ENCODE data around the gene SSUH2. TPM values are rescaled to one million over a fixed set of nuclear protein-coding genes. Genes with fewer than 3 reads are reported as not detected.

SSUH2 gene
- total and polyA plus RNA-seq, 4 donors: 0.17 to 2.1 (median 0.24) TPM

- TF ChIP-seq SP1 (IDR thresholded peaks at IDR 0.05) (no peak), TAF1 (conservative IDR thresholded peaks at IDR 0.05) (no peak), ZBTB33 (IDR thresholded peaks at IDR 0.05) (no peak), FOXA2 (IDR thresholded peaks at IDR 0.05) (no peak)
- Histone ChIP-seq H3K36me3 (ENCODE audit: control insufficient read depth in 4 of 4, insufficient read depth in 3 of 4, low read depth in 1 of 4, low read length in 3 of 4) (no peaks in the 10 kb centered on the region), H3K27ac (ENCODE audit: low read depth in 1 of 2, low read length in 2 of 2) (no peak overlapping the region), H3K9ac (ENCODE audit: low read depth in 1 of 2, low read length in 2 of 2) (no peak overlapping the region), H3K27me3 (ENCODE audit: control insufficient read depth in 4 of 4, insufficient read depth in 4 of 4, low read length in 3 of 4) (no peaks in the 10 kb centered on the region), H3K4me1 (ENCODE audit: control insufficient read depth in 4 of 4, insufficient read depth in 4 of 4, low read length in 3 of 4) (no peaks in the 10 kb centered on the region), H3K4me3 (ENCODE audit: low read depth in 1 of 3, low read length in 3 of 3) (no peak overlapping the region), H3K9me3 (ENCODE audit: control insufficient read depth in 4 of 4, low read length in 3 of 4) (no peaks in the 10 kb centered on the region)
- WGBS: 93% methylated on average over 5 of the region's 5 CpGs
- no peak for DNase-seq (ENCODE audit: low spot score)
Observed at GRCh38 chr3:8575364-8576104, 69.1 kb downstream of the SSUH2 start.

DNA sequence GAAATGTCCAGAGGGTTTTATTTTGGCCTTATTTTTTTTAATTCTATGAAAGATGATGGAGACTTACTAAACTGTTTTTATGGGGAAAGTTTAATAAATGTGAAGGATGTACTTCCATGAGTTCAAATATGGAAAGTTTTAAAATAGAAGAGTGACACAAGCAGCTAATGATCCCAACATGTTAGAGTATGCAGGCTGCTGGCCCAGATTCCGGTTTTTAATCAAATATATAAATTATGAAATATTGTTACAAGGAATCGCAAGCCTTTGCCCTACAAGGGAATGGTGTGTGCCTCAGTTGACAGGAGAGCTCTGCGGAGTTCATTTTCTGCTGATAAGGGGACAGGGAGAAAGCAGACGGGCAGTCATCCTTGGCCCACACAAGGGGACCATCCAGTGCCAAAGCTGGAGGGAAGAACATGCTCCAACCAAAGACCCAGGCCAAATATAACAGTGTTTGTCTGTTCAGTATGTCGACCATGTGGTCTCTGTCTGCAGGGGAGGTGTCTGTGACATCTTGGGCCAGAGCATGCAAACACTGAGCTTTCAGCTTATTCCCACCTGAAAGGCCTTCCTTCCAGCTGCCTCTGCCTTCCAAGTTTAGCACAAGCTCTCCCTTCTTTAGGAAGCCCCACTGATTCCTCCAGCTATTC, 69.8 kb downstream of the SSUH2 start:
- Histone ChIP-seq H3K27ac (ENCODE audit: low read depth in 1 of 2, low read length in 2 of 2) (no peak overlapping the region), H3K9ac (ENCODE audit: low read depth in 1 of 2, low read length in 2 of 2) (no peak overlapping the region), H3K9me3 (ENCODE audit: control insufficient read depth in 4 of 4, low read length in 3 of 4) (no peaks in the 10 kb centered on the region), H3K4me3 (ENCODE audit: low read depth in 1 of 3, low read length in 3 of 3) (no peak overlapping the region), H3K27me3 (ENCODE audit: control insufficient read depth in 4 of 4, insufficient read depth in 4 of 4, low read length in 3 of 4) (no peaks in the 10 kb centered on the region), H3K4me1 (ENCODE audit: control insufficient read depth in 4 of 4, insufficient read depth in 4 of 4, low read length in 3 of 4) (no peaks in the 10 kb centered on the region), H3K36me3 (ENCODE audit: control insufficient read depth in 4 of 4, insufficient read depth in 3 of 4, low read depth in 1 of 4, low read length in 3 of 4) (no peaks in the 10 kb centered on the region)
- DNase-seq (ENCODE audit: low spot score): no peak
- no peak for TF ChIP-seq SP1 (IDR thresholded peaks at IDR 0.05)
- WGBS: 86% methylated on average over 5 of the region's 5 CpGs

- H3K27ac ChIP-seq (ENCODE audit: low read depth in 1 of 2, low read length in 2 of 2): no peak overlapping the region
- TF ChIP-seq SP1 (IDR thresholded peaks at IDR 0.05) (no peak), TAF1 (conservative IDR thresholded peaks at IDR 0.05) (no peak), RAD21 (IDR thresholded peaks at IDR 0.05) (no peak), FOXA1 (IDR thresholded peaks at IDR 0.05) (no peak), HNF4A (conservative IDR thresholded peaks at IDR 0.05) (no peak), ZBTB33 (IDR thresholded peaks at IDR 0.05) (no peak), EGR1 (IDR thresholded peaks at IDR 0.05; ENCODE audit: low read depth in 2 of 2) (no peak), FOXA2 (IDR thresholded peaks at IDR 0.05) (no peak), JUND (IDR thresholded peaks at IDR 0.05) (no peak), YY1 (IDR thresholded peaks at IDR 0.05) (no peak), HNF4G (IDR thresholded peaks at IDR 0.05) (no peak), ATF3 (IDR thresholded peaks at IDR 0.05) (no peak), NR2F2 (IDR thresholded peaks at IDR 0.05) (no peak), MAX (IDR thresholded peaks at IDR 0.05) (no peak)
- TF ChIP-seq, protein P1, sequence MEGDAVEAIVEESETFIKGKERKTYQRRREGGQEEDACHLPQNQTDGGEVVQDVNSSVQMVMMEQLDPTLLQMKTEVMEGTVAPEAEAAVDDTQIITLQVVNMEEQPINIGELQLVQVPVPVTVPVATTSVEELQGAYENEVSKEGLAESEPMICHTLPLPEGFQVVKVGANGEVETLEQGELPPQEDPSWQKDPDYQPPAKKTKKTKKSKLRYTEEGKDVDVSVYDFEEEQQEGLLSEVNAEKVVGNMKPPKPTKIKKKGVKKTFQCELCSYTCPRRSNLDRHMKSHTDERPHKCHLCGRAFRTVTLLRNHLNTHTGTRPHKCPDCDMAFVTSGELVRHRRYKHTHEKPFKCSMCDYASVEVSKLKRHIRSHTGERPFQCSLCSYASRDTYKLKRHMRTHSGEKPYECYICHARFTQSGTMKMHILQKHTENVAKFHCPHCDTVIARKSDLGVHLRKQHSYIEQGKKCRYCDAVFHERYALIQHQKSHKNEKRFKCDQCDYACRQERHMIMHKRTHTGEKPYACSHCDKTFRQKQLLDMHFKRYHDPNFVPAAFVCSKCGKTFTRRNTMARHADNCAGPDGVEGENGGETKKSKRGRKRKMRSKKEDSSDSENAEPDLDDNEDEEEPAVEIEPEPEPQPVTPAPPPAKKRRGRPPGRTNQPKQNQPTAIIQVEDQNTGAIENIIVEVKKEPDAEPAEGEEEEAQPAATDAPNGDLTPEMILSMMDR (IDR thresholded peaks at IDR 0.05; ENCODE audit: low read depth, low read length, missing input control): no peak
- TF ChIP-seq, protein P2, sequence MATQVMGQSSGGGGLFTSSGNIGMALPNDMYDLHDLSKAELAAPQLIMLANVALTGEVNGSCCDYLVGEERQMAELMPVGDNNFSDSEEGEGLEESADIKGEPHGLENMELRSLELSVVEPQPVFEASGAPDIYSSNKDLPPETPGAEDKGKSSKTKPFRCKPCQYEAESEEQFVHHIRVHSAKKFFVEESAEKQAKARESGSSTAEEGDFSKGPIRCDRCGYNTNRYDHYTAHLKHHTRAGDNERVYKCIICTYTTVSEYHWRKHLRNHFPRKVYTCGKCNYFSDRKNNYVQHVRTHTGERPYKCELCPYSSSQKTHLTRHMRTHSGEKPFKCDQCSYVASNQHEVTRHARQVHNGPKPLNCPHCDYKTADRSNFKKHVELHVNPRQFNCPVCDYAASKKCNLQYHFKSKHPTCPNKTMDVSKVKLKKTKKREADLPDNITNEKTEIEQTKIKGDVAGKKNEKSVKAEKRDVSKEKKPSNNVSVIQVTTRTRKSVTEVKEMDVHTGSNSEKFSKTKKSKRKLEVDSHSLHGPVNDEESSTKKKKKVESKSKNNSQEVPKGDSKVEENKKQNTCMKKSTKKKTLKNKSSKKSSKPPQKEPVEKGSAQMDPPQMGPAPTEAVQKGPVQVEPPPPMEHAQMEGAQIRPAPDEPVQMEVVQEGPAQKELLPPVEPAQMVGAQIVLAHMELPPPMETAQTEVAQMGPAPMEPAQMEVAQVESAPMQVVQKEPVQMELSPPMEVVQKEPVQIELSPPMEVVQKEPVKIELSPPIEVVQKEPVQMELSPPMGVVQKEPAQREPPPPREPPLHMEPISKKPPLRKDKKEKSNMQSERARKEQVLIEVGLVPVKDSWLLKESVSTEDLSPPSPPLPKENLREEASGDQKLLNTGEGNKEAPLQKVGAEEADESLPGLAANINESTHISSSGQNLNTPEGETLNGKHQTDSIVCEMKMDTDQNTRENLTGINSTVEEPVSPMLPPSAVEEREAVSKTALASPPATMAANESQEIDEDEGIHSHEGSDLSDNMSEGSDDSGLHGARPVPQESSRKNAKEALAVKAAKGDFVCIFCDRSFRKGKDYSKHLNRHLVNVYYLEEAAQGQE (IDR thresholded peaks at IDR 0.05): no peak
Observed at GRCh38 chr3:8574040-8574669, 70.4 kb downstream of the SSUH2 start.

More at GRCh38 chr3:8574040-8574669, 70.4 kb downstream of the SSUH2 start:
- Histone ChIP-seq H3K27me3 (ENCODE audit: control insufficient read depth in 4 of 4, insufficient read depth in 4 of 4, low read length in 3 of 4) (no peaks in the 10 kb centered on the region), H3K9ac (ENCODE audit: low read depth in 1 of 2, low read length in 2 of 2) (no peak overlapping the region), H3K36me3 (ENCODE audit: control insufficient read depth in 4 of 4, insufficient read depth in 3 of 4, low read depth in 1 of 4, low read length in 3 of 4) (no peaks in the 10 kb centered on the region), H3K9me3 (ENCODE audit: control insufficient read depth in 4 of 4, low read length in 3 of 4) (no peaks in the 10 kb centered on the region), H3K4me1 (ENCODE audit: control insufficient read depth in 4 of 4, insufficient read depth in 4 of 4, low read length in 3 of 4) (no peaks in the 10 kb centered on the region), H3K4me3 (ENCODE audit: low read depth in 1 of 3, low read length in 3 of 3) (no peak overlapping the region)
- 88% methylated on average over 2 of the region's 2 CpGs for WGBS
- no peak for DNase-seq (ENCODE audit: low spot score)
